Esophagus squamous epithelium (tissue), 4 donors: Measurements from ENCODE around the gene ACTRT2.

Source experiments
- POLR2A ChIP-seq, 4 donors: fragments of 450-650 bp; IDR thresholded peaks; one replicate each; pipeline ENCODE4 v1.6.1; 2017; ENCODE audit warnings: antibody characterized with exemption in 4 of 4, mild to moderate bottlenecking in 4 of 4, moderate library complexity in 3 of 4
- TF ChIP-seq, protein P1 (sequence below), 6 experiments: fragments of 450-650 bp in 4 of 6; fragments of 200-600 bp in 2 of 6; sonication (generic) in 2 of 6; IDR thresholded peaks; one replicate each; pipeline ENCODE4 v1.5.1; 2016 to 2019; ENCODE audit warnings: antibody characterized with exemption in 6 of 6, mild to moderate bottlenecking in 4 of 6, moderate library complexity in 4 of 6

DNA sequence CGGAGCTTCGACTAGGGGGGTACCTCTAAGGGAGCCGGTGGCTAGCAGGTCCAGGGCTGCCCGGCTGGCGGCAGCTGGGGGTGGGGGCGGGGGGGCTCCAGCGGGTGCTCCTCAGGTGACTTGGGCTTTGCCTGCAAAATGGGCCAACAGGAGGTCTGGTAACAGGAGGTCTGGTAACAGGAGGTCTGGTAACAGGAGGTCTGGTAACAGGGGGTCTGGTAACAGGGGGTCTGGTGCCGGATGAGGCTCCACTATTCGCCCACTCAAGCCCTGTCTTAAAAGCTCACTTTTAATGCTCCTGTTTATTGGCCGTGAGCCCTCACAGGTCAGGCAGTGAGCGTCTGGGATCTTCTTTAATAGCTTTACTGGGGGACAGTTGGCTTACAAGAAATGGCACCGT lies 40.4 kb upstream of the ACTRT2 start:
- TF ChIP-seq, protein P1, sequence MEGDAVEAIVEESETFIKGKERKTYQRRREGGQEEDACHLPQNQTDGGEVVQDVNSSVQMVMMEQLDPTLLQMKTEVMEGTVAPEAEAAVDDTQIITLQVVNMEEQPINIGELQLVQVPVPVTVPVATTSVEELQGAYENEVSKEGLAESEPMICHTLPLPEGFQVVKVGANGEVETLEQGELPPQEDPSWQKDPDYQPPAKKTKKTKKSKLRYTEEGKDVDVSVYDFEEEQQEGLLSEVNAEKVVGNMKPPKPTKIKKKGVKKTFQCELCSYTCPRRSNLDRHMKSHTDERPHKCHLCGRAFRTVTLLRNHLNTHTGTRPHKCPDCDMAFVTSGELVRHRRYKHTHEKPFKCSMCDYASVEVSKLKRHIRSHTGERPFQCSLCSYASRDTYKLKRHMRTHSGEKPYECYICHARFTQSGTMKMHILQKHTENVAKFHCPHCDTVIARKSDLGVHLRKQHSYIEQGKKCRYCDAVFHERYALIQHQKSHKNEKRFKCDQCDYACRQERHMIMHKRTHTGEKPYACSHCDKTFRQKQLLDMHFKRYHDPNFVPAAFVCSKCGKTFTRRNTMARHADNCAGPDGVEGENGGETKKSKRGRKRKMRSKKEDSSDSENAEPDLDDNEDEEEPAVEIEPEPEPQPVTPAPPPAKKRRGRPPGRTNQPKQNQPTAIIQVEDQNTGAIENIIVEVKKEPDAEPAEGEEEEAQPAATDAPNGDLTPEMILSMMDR (IDR thresholded peaks at IDR 0.05) = no peak
- no peak for TF ChIP-seq POLR2A (IDR thresholded peaks at IDR 0.05)
